ENCODE measurements around the gene LDLRAD3.

The LDLRAD3 gene

GRCh38 chr11:36212564-36213392 is 268.9 kb downstream of the LDLRAD3 start:
- no peak for DNase-seq (ENCODE audit: low read depth)

DNA sequence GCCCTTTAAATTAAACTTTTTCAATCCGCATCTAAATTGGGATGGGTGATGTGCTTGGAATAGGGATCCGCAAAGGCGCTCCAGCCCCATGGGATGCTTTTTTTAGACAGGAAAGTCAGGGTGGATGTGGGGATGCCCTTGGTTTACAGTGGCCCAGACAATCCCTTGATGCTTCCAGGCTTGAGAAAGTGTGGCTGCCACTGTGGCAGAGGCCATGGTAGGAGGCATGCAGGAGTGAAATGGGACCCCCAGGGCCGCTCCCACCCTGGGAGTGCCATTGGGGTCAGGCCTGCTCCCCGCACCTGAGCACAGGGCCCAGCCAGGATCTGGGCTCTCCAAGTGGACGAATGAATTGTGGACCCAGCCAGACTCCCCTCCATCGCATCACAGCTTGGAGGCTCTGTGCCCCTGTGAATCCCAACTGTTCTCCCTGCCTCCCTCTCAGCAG is 269.6 kb downstream of the LDLRAD3 start:
- DNase-seq (ENCODE audit: low read depth), result no peak

- DNase-seq (ENCODE audit: low read depth), result no peak
These were observed 270.6 kb downstream of the LDLRAD3 start for GRCh38 chr11:36214480-36214879.

DNA sequence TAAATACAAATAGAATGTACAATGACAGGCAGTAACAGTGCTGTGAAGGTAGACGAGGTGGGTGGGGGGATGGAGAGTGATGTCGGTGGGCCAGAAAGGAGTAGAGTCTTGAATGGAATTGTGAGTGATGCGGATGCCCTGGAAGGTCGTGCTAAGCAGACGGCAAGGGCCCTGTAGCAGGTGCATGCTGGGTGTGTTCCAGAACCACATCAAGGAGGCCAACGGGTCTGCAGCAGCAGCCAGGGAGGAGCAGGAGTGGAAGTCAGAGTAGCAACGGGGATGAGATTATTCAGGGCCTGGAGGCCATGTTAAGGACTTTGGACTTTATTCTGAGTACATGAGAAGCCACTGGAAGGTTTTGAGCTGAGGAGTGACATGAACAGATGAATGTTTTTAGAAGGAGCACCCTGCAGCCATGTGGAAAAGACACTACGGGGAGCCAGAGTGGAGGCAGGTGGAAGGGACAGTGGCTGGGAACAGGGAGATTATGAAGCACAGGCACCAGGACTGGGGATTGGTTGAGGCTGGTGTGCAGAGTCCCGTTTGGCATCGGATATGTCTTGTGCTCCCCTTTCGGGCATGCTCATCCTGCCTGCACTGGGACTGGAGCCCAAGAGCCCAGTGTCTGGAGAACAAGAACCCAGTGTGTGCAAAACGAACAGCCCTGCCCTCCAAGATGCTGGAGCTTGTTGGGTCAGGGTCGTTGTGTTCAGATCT is 271.3 kb downstream of the LDLRAD3 start:
- DNase-seq (ENCODE audit: low read depth), result no peak

GRCh38 chr11:36215693-36216060 is 271.8 kb downstream of the LDLRAD3 start:
- no peak for DNase-seq (ENCODE audit: low read depth)

DNA sequence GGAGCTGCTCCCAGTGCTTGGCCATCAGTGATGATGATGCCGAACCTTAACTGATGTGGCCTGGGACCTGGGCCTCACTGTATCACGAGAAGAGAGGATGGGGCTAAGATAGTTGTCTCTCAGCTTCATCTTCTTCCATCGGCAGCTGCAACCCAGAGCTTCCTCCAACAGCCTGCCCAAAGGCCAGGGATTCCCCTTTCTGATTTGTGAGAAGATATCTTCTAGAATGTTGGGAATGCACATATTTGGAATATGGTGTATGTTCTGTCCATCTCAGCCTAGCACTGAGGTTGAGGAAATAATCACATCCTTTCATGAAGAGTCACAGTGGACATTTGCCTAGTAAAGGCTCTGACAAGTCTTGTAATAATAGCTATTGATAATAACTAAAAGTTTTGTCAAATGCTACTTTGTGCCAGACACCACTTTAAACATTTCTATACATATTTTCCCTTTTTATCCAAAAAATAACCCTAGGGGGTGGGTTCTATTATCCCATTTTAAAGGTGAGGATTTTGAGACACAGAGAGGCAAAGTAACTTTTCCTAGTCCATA is 272.3 kb downstream of the LDLRAD3 start:
- DNase-seq (ENCODE audit: low read depth), result no peak

DNA sequence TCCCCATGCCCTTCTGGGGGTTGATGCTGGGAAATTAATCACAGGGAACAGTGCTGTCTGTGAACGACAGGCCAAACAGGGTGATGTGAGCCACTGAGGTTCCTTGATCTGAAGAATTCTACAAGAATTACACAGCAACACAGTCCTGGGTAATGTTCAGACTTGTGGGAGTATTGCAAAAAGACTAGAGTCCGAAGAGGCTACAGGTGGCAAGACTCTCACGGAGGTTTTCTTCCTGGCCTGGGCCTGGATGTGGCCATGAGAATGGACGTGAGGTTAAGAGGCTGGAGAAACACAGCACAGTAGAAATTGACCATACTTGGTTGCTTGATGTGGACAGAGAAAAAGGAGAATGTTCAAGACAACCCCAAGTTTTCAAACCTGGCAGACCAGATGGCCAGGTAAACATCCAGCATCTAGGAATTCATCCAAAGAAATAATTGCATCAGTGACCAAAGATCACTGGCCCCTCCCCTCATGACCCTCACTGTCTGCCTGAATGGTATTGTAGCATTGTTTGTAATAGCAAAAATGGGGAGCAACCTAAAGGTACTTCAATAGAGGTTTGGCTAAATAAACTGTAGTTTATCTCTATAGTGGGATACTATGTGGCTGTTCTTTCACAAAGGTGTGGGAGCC is 274.5 kb downstream of the LDLRAD3 start:
- no peak for DNase-seq (ENCODE audit: low read depth)

- no peak for DNase-seq (ENCODE audit: low read depth)
These were observed 276.1 kb downstream of the LDLRAD3 start for GRCh38 chr11:36219996-36220395.

GRCh38 chr11:36222831-36223635 is 279.2 kb downstream of the LDLRAD3 start:
- no peak for DNase-seq (ENCODE audit: low read depth)

GRCh38 chr11:36224209-36224882 is 280.5 kb downstream of the LDLRAD3 start:
- no peak for DNase-seq (ENCODE audit: low read depth)

DNA sequence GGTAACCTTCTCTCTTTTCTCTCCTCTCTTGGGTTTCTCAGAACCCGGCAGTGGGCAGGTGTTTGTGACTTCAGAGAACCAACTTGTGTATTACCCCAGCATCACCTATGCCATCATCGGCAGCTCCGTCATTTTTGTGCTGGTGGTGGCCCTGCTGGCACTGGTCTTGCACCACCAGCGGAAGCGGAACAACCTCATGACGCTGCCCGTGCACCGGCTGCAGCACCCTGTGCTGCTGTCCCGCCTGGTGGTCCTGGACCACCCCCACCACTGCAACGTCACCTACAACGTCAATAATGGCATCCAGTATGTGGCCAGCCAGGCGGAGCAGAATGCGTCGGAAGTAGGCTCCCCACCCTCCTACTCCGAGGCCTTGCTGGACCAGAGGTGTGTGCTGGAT is 283.2 kb downstream of the LDLRAD3 start:
- no peak for DNase-seq (ENCODE audit: low read depth)

DNA sequence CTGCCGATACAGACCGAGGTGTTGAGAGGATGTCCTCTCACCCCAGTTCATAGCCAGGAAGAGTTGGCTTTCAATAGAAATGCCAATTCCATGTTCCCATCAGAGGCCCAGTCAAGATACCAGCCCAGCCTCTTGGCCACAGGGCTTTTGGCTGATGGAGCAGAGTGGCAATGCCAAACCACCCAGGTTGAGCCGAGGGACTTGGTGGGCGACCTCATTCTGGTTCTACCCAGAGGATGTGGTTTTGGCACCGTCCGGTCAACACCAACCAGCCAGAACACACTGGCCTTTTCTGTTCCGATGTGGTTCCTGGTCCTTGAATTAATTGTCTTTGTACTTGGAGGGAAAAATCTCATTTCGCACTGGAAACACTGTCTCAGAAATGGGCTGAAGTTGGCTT is 284.8 kb downstream of the LDLRAD3 start:
- no peak for DNase-seq (ENCODE audit: low read depth)

DNA sequence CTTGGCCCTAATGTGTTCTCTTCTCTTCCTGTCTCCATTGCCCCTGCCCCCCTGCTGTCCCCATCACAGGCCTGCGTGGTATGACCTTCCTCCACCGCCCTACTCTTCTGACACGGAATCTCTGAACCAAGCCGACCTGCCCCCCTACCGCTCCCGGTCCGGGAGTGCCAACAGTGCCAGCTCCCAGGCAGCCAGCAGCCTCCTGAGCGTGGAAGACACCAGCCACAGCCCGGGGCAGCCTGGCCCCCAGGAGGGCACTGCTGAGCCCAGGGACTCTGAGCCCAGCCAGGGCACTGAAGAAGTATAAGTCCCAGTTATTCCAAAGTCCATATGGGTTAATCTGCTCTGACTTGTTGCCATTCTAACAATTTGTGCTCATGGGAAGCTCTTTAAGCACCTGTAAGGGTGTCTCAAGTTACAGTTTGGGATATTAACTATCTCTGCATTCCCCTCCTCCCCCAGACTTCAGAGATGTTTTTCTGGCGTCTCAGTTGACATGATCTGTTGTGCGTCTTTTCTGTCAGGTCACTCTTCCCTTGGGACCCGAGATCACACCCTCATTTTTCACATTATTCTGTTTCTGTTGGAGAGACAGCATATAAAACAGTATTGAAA is 285.3 kb downstream of the LDLRAD3 start:
- no peak for DNase-seq (ENCODE audit: low read depth)

- DNase-seq (ENCODE audit: low read depth), result no peak
These were observed 287.2 kb downstream of the LDLRAD3 start for GRCh38 chr11:36230779-36231699.

GRCh38 chr11:36233204-36233603 is 289.3 kb downstream of the LDLRAD3 start:
- no peak for DNase-seq (ENCODE audit: low read depth)

- DNase-seq (ENCODE audit: low read depth), result no peak
These were observed 291.0 kb downstream of the LDLRAD3 start for GRCh38 chr11:36234825-36235224.

DNA sequence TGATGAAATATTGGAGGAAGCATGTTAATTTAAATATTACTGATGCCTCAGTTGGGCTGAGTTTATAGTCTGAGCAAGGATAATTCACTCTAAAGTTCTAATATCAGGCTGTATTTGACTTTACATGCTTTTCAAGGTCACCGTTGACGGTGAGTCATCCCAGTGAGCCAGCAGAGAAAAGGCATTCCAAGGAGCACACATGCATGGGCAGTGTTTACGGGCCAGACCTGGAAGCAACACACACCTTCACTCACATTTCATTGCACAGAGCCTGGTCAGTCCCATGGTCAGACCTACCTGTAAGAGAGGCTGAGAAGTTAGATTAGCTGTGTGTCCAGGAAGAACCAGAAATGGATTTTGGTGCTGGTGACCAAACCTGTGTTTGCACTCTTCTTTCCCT is 291.9 kb downstream of the LDLRAD3 start:
- no peak for DNase-seq (ENCODE audit: low read depth)

DNA sequence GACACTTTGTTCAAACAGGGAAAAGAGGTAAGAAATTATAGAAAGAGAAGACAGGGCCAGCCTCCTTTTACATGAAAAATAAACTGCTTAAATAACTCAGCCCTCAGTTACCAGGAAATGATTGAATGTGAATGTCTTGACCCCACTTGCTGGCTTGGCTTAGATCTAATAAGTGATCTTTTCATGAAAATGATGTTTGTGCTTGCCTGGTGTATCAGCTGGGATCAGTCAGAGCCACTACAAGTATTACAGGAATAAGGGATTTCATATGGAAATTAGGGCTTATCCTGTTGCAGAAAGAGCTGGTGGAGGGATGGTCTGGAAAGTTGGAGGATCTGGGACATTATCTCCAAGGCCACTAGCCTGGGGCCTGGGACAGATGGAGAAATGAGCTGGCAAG is 293.5 kb downstream of the LDLRAD3 start:
- no peak for DNase-seq (ENCODE audit: low read depth)

DNA sequence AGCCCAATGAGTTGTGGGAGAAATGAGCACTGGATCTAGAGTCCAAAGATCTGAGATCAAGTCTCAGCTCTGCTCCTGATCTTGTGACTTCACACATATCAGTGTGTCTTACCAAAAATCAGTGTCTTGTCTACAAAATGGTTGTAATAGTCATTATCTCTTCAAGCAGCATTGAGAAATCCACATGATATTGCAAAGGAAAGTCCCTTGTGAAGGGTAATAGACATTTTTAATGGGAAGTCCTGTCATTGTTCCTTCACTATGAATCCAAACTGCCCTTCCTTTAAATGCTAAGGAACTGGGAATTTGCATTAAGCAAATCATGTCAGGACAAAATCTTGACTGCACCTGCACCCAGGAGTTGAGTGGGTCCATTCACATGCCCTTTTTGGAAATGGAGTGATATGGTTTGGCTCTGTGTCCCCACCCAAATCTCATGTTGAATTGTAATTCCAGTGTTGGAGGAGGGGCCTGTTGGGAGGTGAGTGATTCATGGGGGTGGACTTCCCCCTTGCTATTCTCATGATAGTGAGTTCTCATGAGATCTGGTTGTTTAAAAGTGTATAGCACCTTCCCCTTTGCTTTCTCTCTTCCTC is 294.3 kb downstream of the LDLRAD3 start:
- DNase-seq (ENCODE audit: low read depth), result no peak

Data from activated T-helper 9 cell treated with anti-CD3 and anti-CD28 coated beads, Interleukin-2, amount 50 U/mL, for 16 hours (primary cell).